Trophoblast cell (in vitro differentiated cells and primary cell): ENCODE data around the gene OPCML.

ENCODE experiments used
- DNase-seq, 2 donors: peaks; one replicate each; pipeline ENCODE4 v3.0.0-alpha.2; 2016
- H2AFZ ChIP-seq: 2 replicates; pipeline ENCODE4 v1.6.1; 2013; ENCODE audit warnings: low read length, moderate library complexity, mild to moderate bottlenecking; ENCODE audit not compliant: insufficient read depth, poor library complexity
- H2AK5ac ChIP-seq: 2 replicates; pipeline ENCODE4 v1.6.1; 2013; ENCODE audit warnings: mild to moderate bottlenecking, low read length
- H2BK120ac ChIP-seq: 2 replicates; pipeline ENCODE4 v1.6.1; 2013; ENCODE audit warnings: low read length, mild to moderate bottlenecking, moderate library complexity; ENCODE audit not compliant: insufficient read depth, poor library complexity
- H2BK12ac ChIP-seq: 2 replicates; pipeline ENCODE4 v1.6.1; 2013; ENCODE audit warnings: mild to moderate bottlenecking, low read length, moderate library complexity
- H2BK5ac ChIP-seq: 2 replicates; pipeline ENCODE4 v1.6.1; 2013; ENCODE audit warnings: low read length, low read depth, moderate library complexity, mild to moderate bottlenecking; ENCODE audit not compliant: poor library complexity
- H3K14ac ChIP-seq: 2 replicates; pipeline ENCODE4 v1.6.1; 2013; ENCODE audit warnings: mild to moderate bottlenecking, low read length
- H3K18ac ChIP-seq: 2 replicates; pipeline ENCODE4 v1.6.1; 2013; ENCODE audit warnings: mild to moderate bottlenecking, low read length
- H3K23ac ChIP-seq: 2 replicates; pipeline ENCODE4 v1.6.1; 2013; ENCODE audit warnings: low read length
- H3K27ac ChIP-seq: 2 replicates; pipeline ENCODE4 v1.5.1; 2013; ENCODE audit warnings: low read depth, mild to moderate bottlenecking, inconsistent platforms, low read length, moderate library complexity
- H3K27me3 ChIP-seq: 2 replicates; pipeline ENCODE4 v1.6.1; 2013; ENCODE audit warnings: inconsistent platforms, mild to moderate bottlenecking, low read length, moderate library complexity; ENCODE audit not compliant: insufficient read depth
- H3K36me3 ChIP-seq, 2 experiments: 1 replicate in 1 of 2; 2 replicates in 1 of 2; pipeline ENCODE4 v1.6.1; 2013; ENCODE audit warnings: low read length in 2 of 2, mild to moderate bottlenecking in 2 of 2, moderate library complexity in 1 of 2; ENCODE audit not compliant: insufficient read depth in 2 of 2, control insufficient read depth in 1 of 2
- H3K4ac ChIP-seq: 2 replicates; pipeline ENCODE4 v1.6.1; 2013; ENCODE audit warnings: low read depth, mild to moderate bottlenecking, low read length, moderate library complexity
- H3K4me1 ChIP-seq, 2 experiments: 1 replicate in 1 of 2; 2 replicates in 1 of 2; pipeline ENCODE4 v1.6.1; 2013; ENCODE audit warnings: low read length in 2 of 2, mild to moderate bottlenecking in 2 of 2, moderate library complexity in 1 of 2; ENCODE audit not compliant: insufficient read depth in 2 of 2, control insufficient read depth in 1 of 2
- H3K4me2 ChIP-seq: 2 replicates; pipeline ENCODE4 v1.6.1; 2013; ENCODE audit warnings: inconsistent platforms, mild to moderate bottlenecking, low read length, moderate library complexity
- H3K4me3 ChIP-seq: 2 replicates; pipeline ENCODE4 v1.5.1; 2013; ENCODE audit warnings: mild to moderate bottlenecking, low read depth, low read length, inconsistent platforms
- H3K79me1 ChIP-seq: one replicate; pipeline ENCODE4 v1.6.1; 2013; ENCODE audit warnings: low read length
- H3K79me2 ChIP-seq: 2 replicates; pipeline ENCODE4 v1.6.1; 2013; ENCODE audit warnings: low read length, mild to moderate bottlenecking; ENCODE audit not compliant: control insufficient read depth, insufficient read depth, poor library complexity
- H3K9ac ChIP-seq: 2 replicates; pipeline ENCODE4 v1.6.1; 2013; ENCODE audit warnings: mild to moderate bottlenecking, low read length
- H3K9me3 ChIP-seq: 2 replicates; pipeline ENCODE4 v1.6.1; 2013; ENCODE audit warnings: low read depth, mild to moderate bottlenecking, control low read depth, inconsistent platforms, low read length; ENCODE audit not compliant: insufficient read depth
- H4K12ac ChIP-seq: 2 replicates; pipeline ENCODE4 v1.6.1; 2013; ENCODE audit warnings: low read depth, mild to moderate bottlenecking, low read length, moderate library complexity
- H4K8ac ChIP-seq: 2 replicates; pipeline ENCODE4 v1.6.1; 2013; ENCODE audit warnings: low read depth, mild to moderate bottlenecking, low read length, moderate library complexity
- H4K91ac ChIP-seq: one replicate; pipeline ENCODE4 v1.6.1; 2013; ENCODE audit warnings: low read depth, mild to moderate bottlenecking, low read length, moderate library complexity
- WGBS: extraction: QIAGEN DNeasy Blood & Tissue Kit; methylation state at CpG from one replicate; pipeline ENCODE4 v1.1.7; 2013; ENCODE audit warnings: missing lambda C conversion rate; ENCODE audit not compliant: insufficient read length, insufficient coverage; ENCODE audit errors: extremely low coverage; 5-methylcytosine and 5-hydroxymethylcytosine counted together

OPCML gene

GRCh38 chr11:132997396-132997795, 534.9 kb downstream of the OPCML start:
- Histone ChIP-seq H3K36me3 (no peaks in the 10 kb centered on the region), H2BK5ac (no peak overlapping the region), H3K18ac (no peak overlapping the region), H4K91ac (no peak overlapping the region), H3K9ac (peak overlapping the region; percentile 31), H2AK5ac (no peak overlapping the region), H3K79me1 (no peaks in the 10 kb centered on the region), H4K12ac (no peak overlapping the region), H3K4ac (no peak overlapping the region), H3K79me2 (no peaks in the 10 kb centered on the region), H3K4me2 (no peak overlapping the region), H3K4me3 (no peak overlapping the region), H2BK120ac (no peak overlapping the region), H2BK12ac (no peak overlapping the region), H2AFZ (no peak overlapping the region), H4K8ac (no peak overlapping the region), H3K4me1 (no peaks in the 10 kb centered on the region), H3K27ac (no peak overlapping the region), H3K14ac (no peak overlapping the region), H3K27me3 (peaks cover 17% of the 10 kb centered on the region), H3K9me3 (no peaks in the 10 kb centered on the region), H3K23ac (peak overlapping the region; percentile 80)
- DNase-seq = no peak
- WGBS = no CpG with 5 or more reads among the region's 5 CpGs

DNA sequence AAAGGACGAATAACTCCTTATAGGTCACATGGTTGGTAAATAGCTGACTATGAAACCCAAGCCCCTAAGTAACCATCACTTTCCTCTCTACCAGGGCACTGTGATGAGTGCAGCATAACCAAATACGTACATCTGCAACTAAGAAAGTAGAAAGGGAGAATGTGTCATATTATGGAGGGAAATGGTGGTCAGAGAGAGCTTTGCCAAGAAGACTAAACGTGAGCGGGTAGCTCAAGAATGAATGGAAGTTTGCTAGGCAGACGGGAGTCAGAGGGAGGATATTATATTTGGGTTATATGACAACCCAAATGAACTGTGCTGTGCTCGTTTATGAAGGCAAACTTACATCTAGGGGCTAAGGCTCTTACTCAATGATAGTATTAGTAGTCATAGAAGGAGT, 537.3 kb downstream of the OPCML start:
- Histone ChIP-seq H3K9me3 (no peaks in the 10 kb centered on the region), H2AK5ac (no peak overlapping the region), H3K79me1 (no peaks in the 10 kb centered on the region), H4K12ac (no peak overlapping the region), H3K79me2 (no peaks in the 10 kb centered on the region), H3K4me2 (no peak overlapping the region), H3K4me1 (no peaks in the 10 kb centered on the region), H3K4ac (no peak overlapping the region), H3K4me3 (no peak overlapping the region), H2BK120ac (no peak overlapping the region), H3K18ac (no peak overlapping the region), H3K23ac (no peak overlapping the region), H2AFZ (no peak overlapping the region), H3K36me3 (no peaks in the 10 kb centered on the region), H2BK5ac (no peak overlapping the region), H4K91ac (no peak overlapping the region), H2BK12ac (no peak overlapping the region), H3K14ac (no peak overlapping the region), H3K9ac (no peak overlapping the region), H3K27ac (no peak overlapping the region), H3K27me3 (peaks cover 17% of the 10 kb centered on the region), H4K8ac (no peak overlapping the region)
- no CpG with 5 or more reads among the region's 6 CpGs for WGBS
- DNase-seq = no peak

- H3K36me3 ChIP-seq = no peaks in the 10 kb centered on the region
- H3K4me3 ChIP-seq = no peak overlapping the region
- H3K9me3 ChIP-seq = no peaks in the 10 kb centered on the region
- no peak overlapping the region for H3K9ac ChIP-seq
- no peak overlapping the region for H3K4ac ChIP-seq
- H2AK5ac ChIP-seq = no peak overlapping the region
- H4K8ac ChIP-seq = no peak overlapping the region
- H3K4me2 ChIP-seq = peak overlapping the region; percentile 61
- H3K79me1 ChIP-seq = no peaks in the 10 kb centered on the region
- H3K18ac ChIP-seq = no peak overlapping the region
- no peak overlapping the region for H4K12ac ChIP-seq
- no peak overlapping the region for H3K27ac ChIP-seq
- H2BK120ac ChIP-seq = no peak overlapping the region
- no peaks in the 10 kb centered on the region for H3K4me1 ChIP-seq
- peaks cover 17% of the 10 kb centered on the region for H3K27me3 ChIP-seq
- DNase-seq = no peak
- H3K23ac ChIP-seq = no peak overlapping the region
- H3K79me2 ChIP-seq = no peaks in the 10 kb centered on the region
- H2BK5ac ChIP-seq = no peak overlapping the region
- no peak overlapping the region for H4K91ac ChIP-seq
- no CpG with 5 or more reads among the region's 32 CpGs for WGBS
- H3K14ac ChIP-seq = no peak overlapping the region
- no peak overlapping the region for H2AFZ ChIP-seq
- H2BK12ac ChIP-seq = no peak overlapping the region
Measured at GRCh38 chr11:132993991-132994502, 538.3 kb downstream of the OPCML start.

GRCh38 chr11:132992838-132993631, 539.3 kb downstream of the OPCML start:
- Histone ChIP-seq H4K12ac (no peak overlapping the region), H3K79me1 (no peaks in the 10 kb centered on the region), H3K9me3 (no peaks in the 10 kb centered on the region), H3K23ac (no peak overlapping the region), H3K4me2 (no peak overlapping the region), H3K27me3 (peaks cover 17% of the 10 kb centered on the region), H2BK12ac (no peak overlapping the region), H3K27ac (no peak overlapping the region), H2BK5ac (no peak overlapping the region), H3K36me3 (no peaks in the 10 kb centered on the region), H2AFZ (no peak overlapping the region), H3K4ac (no peak overlapping the region), H2AK5ac (no peak overlapping the region), H4K91ac (no peak overlapping the region), H2BK120ac (no peak overlapping the region), H3K79me2 (no peaks in the 10 kb centered on the region), H3K4me3 (no peak overlapping the region), H4K8ac (no peak overlapping the region), H3K9ac (no peak overlapping the region), H3K18ac (no peak overlapping the region), H3K14ac (no peak overlapping the region), H3K4me1 (no peaks in the 10 kb centered on the region)
- DNase-seq = no peak
- no CpG with 5 or more reads among the region's 15 CpGs for WGBS
